Small intestine (tissue), 7 donors: ENCODE measurements around the gene TBCEL. TPM values are rescaled to one million over a fixed set of nuclear protein-coding genes. Genes with fewer than 3 reads are reported as not detected.
A peak's percentile ranks its signal among the peaks of the same experiment; 100 is the strongest.

Source experiments
- DNase-seq, 2 donors: peaks; one replicate each; pipeline versions ENCODE4 v3.0.0 to v3.0.0-alpha.2; 2013
- FAIRE-seq: peaks from 2 replicates; lab custom pipeline; 2012; peaks lifted over from hg19 to GRCh38; lab: Jason Lieb, UNC
- H3K27ac ChIP-seq, 3 donors: one replicate each; pipeline ENCODE4 v1.5.1; 2013; ENCODE audit warnings: low read length in 2 of 3, mild to moderate bottlenecking in 2 of 3, control low read depth in 1 of 3, inconsistent platforms in 1 of 3, low read depth in 1 of 3, moderate library complexity in 1 of 3
- H3K27me3 ChIP-seq, 3 donors: one replicate each; pipeline ENCODE4 v1.6.1; 2013; ENCODE audit warnings: low read length in 3 of 3, inconsistent platforms in 1 of 3; ENCODE audit not compliant: control insufficient read depth in 3 of 3, insufficient read depth in 3 of 3
- H3K36me3 ChIP-seq, 3 donors: one replicate each; pipeline ENCODE4 v1.6.1; 2013; ENCODE audit warnings: low read length in 3 of 3, inconsistent platforms in 1 of 3, low read depth in 1 of 3, mild to moderate bottlenecking in 1 of 3, moderate library complexity in 1 of 3; ENCODE audit not compliant: control insufficient read depth in 3 of 3, insufficient read depth in 2 of 3
- H3K4me1 ChIP-seq, 3 donors: one replicate each; pipeline ENCODE4 v1.6.1; 2013; ENCODE audit warnings: low read length in 2 of 3, inconsistent platforms in 1 of 3, low read depth in 1 of 3, mild to moderate bottlenecking in 1 of 3, moderate library complexity in 1 of 3; ENCODE audit not compliant: control insufficient read depth in 3 of 3, insufficient read depth in 2 of 3
- H3K4me3 ChIP-seq, 3 donors: one replicate each; pipeline ENCODE4 v1.5.1; 2013; ENCODE audit warnings: low read length in 3 of 3, control low read depth in 1 of 3, inconsistent platforms in 1 of 3, low read depth in 1 of 3, mild to moderate bottlenecking in 1 of 3, moderate library complexity in 1 of 3
- H3K9me3 ChIP-seq, 2 donors: one replicate each; pipeline ENCODE4 v1.6.1; 2013; ENCODE audit warnings: low read depth in 1 of 2, low read length in 1 of 2; ENCODE audit not compliant: control insufficient read depth in 2 of 2, insufficient read depth in 1 of 2
- WGBS, 3 donors: extraction: QIAGEN DNeasy Blood & Tissue Kit; methylation state at CpG; one replicate each; pipeline ENCODE4 v1.1.7; 2013; 5-methylcytosine and 5-hydroxymethylcytosine counted together
- polyA plus RNA-seq, 4 donors: library from polyadenylated mRNA; stranded (reverse) in 3 of 4; unstranded in 1 of 4; fragments of 200-250 nt in 3 of 4; fragments of 120-200 nt in 1 of 4; gene quantifications; one replicate each; pipeline versions ENCODE4 v1.2.1 to v1.2.3, GENCODE V29; 2013
- donor health status: healthy with polysubstance abuse.
- donor health status: control.
- donor health status: control.
- donor health status: Bipolar disorder and iron deficiency.
- donor health status: healthy.

TBCEL gene
- polyA plus RNA-seq, 4 donors, result 3.1 to 24.0 (median 4.0) TPM

DNA sequence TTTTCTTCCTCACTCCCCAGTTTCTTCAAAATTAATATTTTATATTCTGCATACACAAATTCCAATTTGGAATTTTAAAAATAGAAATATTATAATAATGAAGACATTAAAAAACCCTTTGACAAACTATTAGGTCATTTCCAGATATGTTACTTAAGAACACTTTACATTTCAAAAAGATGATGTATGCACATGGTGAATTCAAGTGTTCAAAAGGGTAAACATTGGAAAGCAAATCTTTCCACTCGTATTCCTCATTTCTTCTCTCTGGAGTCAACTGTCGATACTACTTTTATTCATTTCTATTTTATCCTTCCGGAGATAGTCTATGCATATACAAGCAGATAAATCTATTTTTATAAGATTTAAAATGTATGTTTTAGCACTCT is 16.7 kb downstream of the TBCEL start:
- Histone ChIP-seq H3K4me1 (no peaks in the 10 kb centered on the region), H3K9me3 (no peaks in the 10 kb centered on the region), H3K4me3 (no peak overlapping the region), H3K36me3 (no peaks in the 10 kb centered on the region), H3K27me3 (no peaks in the 10 kb centered on the region), H3K27ac (no peak overlapping the region)
- no peak for DNase-seq
- FAIRE-seq, result peak; percentile 64
- WGBS, 3 donors, result 91 to 95% (median 93%) methylated on average over 3 of the region's 3 CpGs

DNA sequence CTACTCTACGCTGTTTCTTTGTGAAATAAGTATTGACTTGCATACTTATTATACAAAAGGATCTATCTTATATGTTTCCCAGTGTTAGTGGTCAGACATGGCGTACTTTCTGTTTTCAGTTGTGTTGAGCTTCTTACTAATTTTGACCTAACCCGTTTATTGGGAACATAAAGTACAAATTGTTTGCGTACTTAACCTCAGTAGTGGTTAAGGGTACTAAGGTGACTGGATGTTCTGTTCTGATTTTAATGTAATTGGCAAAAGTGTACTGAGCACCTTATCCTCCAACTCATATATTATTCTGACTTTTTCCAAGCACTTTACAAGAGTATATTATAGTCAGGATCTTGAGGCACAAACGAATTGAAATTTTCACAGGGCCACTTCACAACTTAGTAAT is 17.2 kb downstream of the TBCEL start:
- DNase-seq (no peak), FAIRE-seq (no peak)
- WGBS, 3 donors, result 86 to 91% (median 88%) methylated on average over 5 of the region's 5 CpGs
- no peaks in the 10 kb centered on the region for H3K9me3 ChIP-seq
- no peaks in the 10 kb centered on the region for H3K36me3 ChIP-seq
- no peak overlapping the region for H3K27ac ChIP-seq
- no peak overlapping the region for H3K4me3 ChIP-seq
- H3K27me3 ChIP-seq, result no peaks in the 10 kb centered on the region
- H3K4me1 ChIP-seq, result no peaks in the 10 kb centered on the region

- Histone ChIP-seq H3K4me1 (no peaks in the 10 kb centered on the region), H3K36me3 (no peaks in the 10 kb centered on the region), H3K9me3 (no peaks in the 10 kb centered on the region), H3K27ac (no peak overlapping the region), H3K4me3 (no peak overlapping the region), H3K27me3 (no peaks in the 10 kb centered on the region)
- DNase-seq (no peak), FAIRE-seq (no peak)
- 96 to 100% (median 97%) methylated on average over 1 of the region's 1 CpG for WGBS, 3 donors
Observed at GRCh38 chr11:121042296-121042695, 18.4 kb downstream of the TBCEL start.

DNA sequence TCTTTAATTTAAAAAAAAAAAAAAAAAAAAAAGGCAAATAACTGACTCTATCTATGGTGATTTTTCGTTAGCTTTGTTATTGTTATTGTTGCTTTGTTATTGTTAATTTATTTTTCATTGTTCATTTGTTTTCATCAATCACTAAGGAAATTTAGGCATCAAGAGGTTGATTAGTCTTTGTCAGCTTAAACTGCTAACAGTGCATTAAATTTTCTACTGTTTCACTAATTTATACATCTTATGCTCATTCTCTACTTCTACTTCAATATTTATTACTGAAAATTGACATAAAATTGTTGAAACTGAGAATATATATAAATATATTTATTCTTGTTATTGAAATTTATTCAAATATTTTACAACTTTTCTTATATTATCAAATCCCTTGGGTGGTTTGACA is 24.0 kb downstream of the TBCEL start:
- Histone ChIP-seq H3K4me1 (peaks cover 0 to 8% (median 0%) of the 10 kb centered on the region in 3 donors), H3K4me3 (no peak overlapping the region), H3K27me3 (no peaks in the 10 kb centered on the region), H3K36me3 (peaks cover 0 to 2% (median 0%) of the 10 kb centered on the region in 3 donors), H3K9me3 (no peaks in the 10 kb centered on the region), H3K27ac (peak overlapping the region in 1 of 3 donors; percentile 73)
- DNase-seq (no peak), FAIRE-seq (peak; percentile 57)
- WGBS, 3 donors, result 83 to 95% (median 93%) methylated on average over 1 of the region's 1 CpG

- Histone ChIP-seq H3K36me3 (peaks cover 0 to 5% (median 2%) of the 10 kb centered on the region in 3 donors), H3K9me3 (no peaks in the 10 kb centered on the region), H3K27ac (peak overlapping the region in 1 of 3 donors; percentile 73), H3K27me3 (no peaks in the 10 kb centered on the region), H3K4me1 (peaks cover 0 to 8% (median 0%) of the 10 kb centered on the region in 3 donors), H3K4me3 (no peak overlapping the region)
- 47 to 73% (median 60%) methylated on average over 3 of the region's 3 CpGs for WGBS, 3 donors
- DNase-seq, result peak; percentile 26 to 43
- FAIRE-seq, result no peak
Observed at GRCh38 chr11:121048464-121049233, 24.7 kb downstream of the TBCEL start.

GRCh38 chr11:121053244-121053643 is 29.3 kb downstream of the TBCEL start:
- Histone ChIP-seq H3K27ac (no peak overlapping the region), H3K4me3 (no peak overlapping the region), H3K36me3 (peaks cover 0 to 7% (median 2%) of the 10 kb centered on the region in 3 donors), H3K4me1 (peaks cover 0 to 6% (median 0%) of the 10 kb centered on the region in 3 donors), H3K27me3 (no peaks in the 10 kb centered on the region), H3K9me3 (no peaks in the 10 kb centered on the region)
- DNase-seq, result no peak
- FAIRE-seq, result no peak
- 95 to 98% (median 98%) methylated on average over 4 of the region's 4 CpGs for WGBS, 3 donors

DNA sequence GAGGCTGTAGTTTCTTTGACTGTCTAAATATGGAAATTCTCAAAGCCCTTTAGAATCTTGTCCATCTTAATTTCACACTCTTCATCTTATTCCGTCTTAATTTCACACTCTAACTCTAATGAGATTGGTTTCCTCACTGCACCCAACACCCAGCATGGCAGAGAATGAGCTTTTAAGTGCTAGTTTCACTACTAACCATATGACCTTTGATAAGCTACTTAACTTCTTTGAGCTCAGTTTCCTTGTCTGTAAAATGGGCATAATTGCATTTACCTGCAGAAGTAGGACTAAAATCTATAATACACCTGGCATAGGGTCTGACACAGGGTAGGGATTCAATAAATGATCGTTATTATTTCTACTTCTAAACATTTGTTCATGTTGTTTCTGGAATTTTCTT is 30.4 kb downstream of the TBCEL start:
- H3K9me3 ChIP-seq, result no peaks in the 10 kb centered on the region
- no peak overlapping the region for H3K27ac ChIP-seq
- no peaks in the 10 kb centered on the region for H3K27me3 ChIP-seq
- H3K36me3 ChIP-seq, result peaks cover 0 to 7% (median 4%) of the 10 kb centered on the region in 3 donors
- no peak for FAIRE-seq
- no peak overlapping the region for H3K4me3 ChIP-seq
- no peaks in the 10 kb centered on the region for H3K4me1 ChIP-seq
- 95 to 96% (median 96%) methylated on average over 2 of the region's 2 CpGs for WGBS, 3 donors
- no peak for DNase-seq

DNA sequence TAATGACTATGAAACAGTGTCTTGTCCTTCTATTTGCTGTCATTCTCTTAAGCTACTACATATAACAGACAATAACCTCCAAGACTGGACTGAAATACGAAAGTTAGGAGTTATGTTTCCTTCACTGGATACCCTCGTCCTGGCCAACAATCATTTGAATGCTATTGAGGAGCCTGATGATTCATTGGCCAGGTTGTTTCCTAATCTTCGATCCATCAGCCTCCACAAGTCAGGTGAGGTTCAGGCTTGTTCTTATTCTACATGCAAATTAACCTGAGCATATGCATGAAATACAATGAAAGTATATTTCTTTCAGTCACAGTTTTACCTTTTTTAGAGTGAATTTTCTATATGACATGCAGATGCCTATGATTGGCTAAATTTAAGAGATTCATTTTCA is 31.2 kb downstream of the TBCEL start:
- FAIRE-seq (no peak), DNase-seq (no peak)
- H3K9me3 ChIP-seq, result no peaks in the 10 kb centered on the region
- 91 to 95% (median 92%) methylated on average over 3 of the region's 3 CpGs for WGBS, 3 donors
- H3K4me3 ChIP-seq, result no peak overlapping the region
- peaks cover 0 to 7% (median 4%) of the 10 kb centered on the region in 3 donors for H3K36me3 ChIP-seq
- H3K27me3 ChIP-seq, result no peaks in the 10 kb centered on the region
- H3K4me1 ChIP-seq, result no peaks in the 10 kb centered on the region
- H3K27ac ChIP-seq, result no peak overlapping the region
